ENCODE data around the gene IL1R2. TPM values are rescaled to one million over a fixed set of nuclear protein-coding genes. Genes with fewer than 3 reads are reported as not detected.
"Not testable (repeated sequence)": the region's sequence is repeated elsewhere in the genome, so short reads cannot be mapped to it uniquely, and the experiment has no call there.

IL1R2 gene
- total and polyA plus RNA-seq, 2 of the 8 experiments (the other 6 are each of a cell fraction or from before 2014, with no cell fraction given) = 0.06 TPM; not detected in 1

DNA sequence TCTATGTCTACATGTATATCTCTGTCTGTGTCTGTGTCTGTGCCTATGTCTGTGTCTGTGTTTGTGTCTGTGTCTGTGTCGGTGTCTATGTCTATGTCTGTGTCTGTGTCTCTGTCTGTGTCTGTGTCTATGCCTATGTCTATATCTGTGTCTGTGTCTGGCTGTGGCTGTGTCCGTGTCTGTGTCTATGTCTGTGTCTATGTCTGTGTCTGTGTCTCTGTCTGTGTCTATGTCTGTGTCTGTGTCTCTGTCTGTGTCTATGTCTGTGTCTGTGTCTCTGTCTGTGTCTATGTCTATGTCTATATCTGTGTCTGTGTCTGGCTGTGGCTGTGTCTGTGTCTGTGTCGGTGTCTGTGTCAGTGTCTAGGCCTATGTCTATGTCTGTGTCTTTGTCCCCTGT, 11.1 kb downstream of the IL1R2 start:
- H3K4me3 ChIP-seq (ENCODE audit: extremely low read depth in 1 of 4, insufficient read depth in 2 of 4, low read depth in 3 of 4, low read length in 4 of 4); H4K8ac ChIP-seq (ENCODE audit: extremely low read depth, insufficient read depth, low read length); H3K4me2 ChIP-seq (ENCODE audit: insufficient read depth in 1 of 2, low read depth in 2 of 2, low read length in 2 of 2); H3K23me2 ChIP-seq (ENCODE audit: low read depth, low read length); H3K27ac ChIP-seq (ENCODE audit: low read depth, low read length); H2BK120ac ChIP-seq (replicated peaks; ENCODE audit: low read depth, low read length); H3K14ac ChIP-seq (ENCODE audit: insufficient read length); H2BK5ac ChIP-seq (ENCODE audit: low read depth, low read length); FAIRE-seq; H4K20me1 ChIP-seq (replicated peaks in 1 of 2; ENCODE audit: control insufficient read depth in 1 of 2, insufficient read depth in 2 of 2, low read length in 2 of 2); H3K9me3 ChIP-seq (ENCODE audit: insufficient read depth in 2 of 2, low read depth in 1 of 2, low read length in 1 of 2); H2BK15ac ChIP-seq (ENCODE audit: low read length); H3K79me1 ChIP-seq (ENCODE audit: low read depth, low read length); H2AK5ac ChIP-seq (ENCODE audit: low read depth, low read length); H2AFZ ChIP-seq (ENCODE audit: low read length); H3K4ac ChIP-seq (replicated peaks; ENCODE audit: insufficient read length, low read depth, low read length); H3K36me3 ChIP-seq (ENCODE audit: control insufficient read depth in 2 of 4, insufficient read depth in 4 of 4, low read length in 3 of 4); H4K91ac ChIP-seq (replicated peaks; ENCODE audit: insufficient read length, low read length); POLR2A ChIA-PET (ENCODE audit: partially characterized antibody); H3K27me3 ChIP-seq (replicated peaks in 1 of 4; ENCODE audit: control insufficient read depth in 3 of 4, extremely low read depth in 1 of 4, insufficient read depth in 3 of 4, low read length in 3 of 4); CTCF ChIA-PET (ENCODE audit: partially characterized antibody); H3K56ac ChIP-seq (replicated peaks; ENCODE audit: insufficient read length, low read depth, low read length); H2BK12ac ChIP-seq (ENCODE audit: low read depth, low read length); H3K79me2 ChIP-seq (ENCODE audit: control insufficient read depth in 1 of 2, insufficient read depth in 2 of 2, low read length in 2 of 2); H4K5ac ChIP-seq (ENCODE audit: insufficient read length, low read depth, low read length); H3K9ac ChIP-seq (replicated peaks in 1 of 4; ENCODE audit: extremely low read depth in 1 of 4, low read depth in 3 of 4, low read length in 3 of 4); H3K23ac ChIP-seq (ENCODE audit: insufficient read length); H2BK20ac ChIP-seq (ENCODE audit: low read length); H3K18ac ChIP-seq (ENCODE audit: extremely low read depth, low read length); H3K4me1 ChIP-seq (replicated peaks in 1 of 4; ENCODE audit: control insufficient read depth in 3 of 4, insufficient read depth in 4 of 4, low read length in 3 of 4); DNase-seq (ENCODE audit: low read depth in 1 of 2, low spot score in 2 of 2): not testable (repeated sequence)
- 87% methylated on average over 3 of the region's 3 CpGs; no CpG with 5 or more reads in 1 of the 2 experiments for WGBS, 2 experiments (ENCODE audit: extremely low coverage in 1 of 2, insufficient coverage in 1 of 2, insufficient read length in 1 of 2, insufficient replicate concordance in 2 of 2, low coverage in 1 of 2, low lambda C conversion rate in 2 of 2, missing lambda C conversion rate in 1 of 2)
